NK-92 treated with Interleukin-12 subunit alpha and Interleukin-12 subunit beta, amount 100 ng/mL, for 24 hours (cell line): ENCODE results near the gene SCARB1.

Experiments used
- DNase-seq: peaks from one replicate; lab custom pipeline; 2025; lab: John Stamatoyannopoulos, UW

SCARB1 gene

GRCh38 chr12:124842800-124843510, 20.7 kb downstream of the SCARB1 start:
- DNase-seq, result no peak

- no peak for DNase-seq
Measured at GRCh38 chr12:124842073-124842749, 21.5 kb downstream of the SCARB1 start.

GRCh38 chr12:124841558-124841945, 22.1 kb downstream of the SCARB1 start:
- DNase-seq, result no peak

GRCh38 chr12:124837958-124838803, 25.5 kb downstream of the SCARB1 start:
- no peak for DNase-seq

GRCh38 chr12:124837249-124837897, 26.3 kb downstream of the SCARB1 start:
- DNase-seq, result no peak

GRCh38 chr12:124836759-124837158, 26.9 kb downstream of the SCARB1 start:
- DNase-seq, result no peak

GRCh38 chr12:124835656-124836410, 27.8 kb downstream of the SCARB1 start:
- no peak for DNase-seq

GRCh38 chr12:124834822-124835221, 28.8 kb downstream of the SCARB1 start:
- DNase-seq, result no peak

- DNase-seq, result no peak
Measured at GRCh38 chr12:124833693-124834122, 30.0 kb downstream of the SCARB1 start.

GRCh38 chr12:124832856-124833255, 30.8 kb downstream of the SCARB1 start:
- no peak for DNase-seq

- no peak for DNase-seq
Measured at GRCh38 chr12:124831590-124831989, 32.1 kb downstream of the SCARB1 start.

GRCh38 chr12:124830306-124830705, 33.4 kb downstream of the SCARB1 start:
- DNase-seq, result no peak

GRCh38 chr12:124829708-124830304, 33.9 kb downstream of the SCARB1 start:
- DNase-seq, result no peak

- no peak for DNase-seq
Measured at GRCh38 chr12:124829008-124829707, 34.5 kb downstream of the SCARB1 start.

- no peak for DNase-seq
Measured at GRCh38 chr12:124828264-124829007, 35.2 kb downstream of the SCARB1 start.

- DNase-seq, result no peak
Measured at GRCh38 chr12:124827588-124828184, 36.0 kb downstream of the SCARB1 start.

GRCh38 chr12:124824195-124824594, 39.5 kb downstream of the SCARB1 start:
- no peak for DNase-seq

GRCh38 chr12:124823272-124823970, 40.2 kb downstream of the SCARB1 start:
- DNase-seq, result no peak

- no peak for DNase-seq
Measured at GRCh38 chr12:124822218-124822617, 41.4 kb downstream of the SCARB1 start.
